ENCODE measurements around the gene CNTNAP3B.
"Not testable (repeated sequence)": the region's sequence is repeated elsewhere in the genome, so short reads cannot be mapped to it uniquely, and the experiment has no call there.

DNA sequence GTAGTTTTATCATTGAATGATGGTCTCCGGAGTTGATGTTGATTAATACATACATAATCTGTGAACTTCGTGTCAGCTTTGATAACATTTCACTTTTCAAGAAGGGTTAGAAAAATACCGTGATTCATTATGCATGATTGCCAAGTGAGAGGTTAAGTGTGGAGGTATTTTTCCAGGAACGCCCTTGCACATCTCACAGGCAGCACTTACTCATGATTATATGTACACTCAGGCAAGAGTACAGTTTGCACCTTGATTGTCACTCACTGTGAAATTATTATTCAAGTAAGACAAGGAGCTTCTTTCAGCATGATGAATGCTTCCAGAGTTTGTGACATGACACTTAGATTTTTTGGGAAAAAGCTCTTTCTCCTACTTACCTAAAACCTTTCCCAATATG lies 223.7 kb downstream of the CNTNAP3B start:
- TF ChIP-seq, protein P1, sequence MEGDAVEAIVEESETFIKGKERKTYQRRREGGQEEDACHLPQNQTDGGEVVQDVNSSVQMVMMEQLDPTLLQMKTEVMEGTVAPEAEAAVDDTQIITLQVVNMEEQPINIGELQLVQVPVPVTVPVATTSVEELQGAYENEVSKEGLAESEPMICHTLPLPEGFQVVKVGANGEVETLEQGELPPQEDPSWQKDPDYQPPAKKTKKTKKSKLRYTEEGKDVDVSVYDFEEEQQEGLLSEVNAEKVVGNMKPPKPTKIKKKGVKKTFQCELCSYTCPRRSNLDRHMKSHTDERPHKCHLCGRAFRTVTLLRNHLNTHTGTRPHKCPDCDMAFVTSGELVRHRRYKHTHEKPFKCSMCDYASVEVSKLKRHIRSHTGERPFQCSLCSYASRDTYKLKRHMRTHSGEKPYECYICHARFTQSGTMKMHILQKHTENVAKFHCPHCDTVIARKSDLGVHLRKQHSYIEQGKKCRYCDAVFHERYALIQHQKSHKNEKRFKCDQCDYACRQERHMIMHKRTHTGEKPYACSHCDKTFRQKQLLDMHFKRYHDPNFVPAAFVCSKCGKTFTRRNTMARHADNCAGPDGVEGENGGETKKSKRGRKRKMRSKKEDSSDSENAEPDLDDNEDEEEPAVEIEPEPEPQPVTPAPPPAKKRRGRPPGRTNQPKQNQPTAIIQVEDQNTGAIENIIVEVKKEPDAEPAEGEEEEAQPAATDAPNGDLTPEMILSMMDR (conservative IDR thresholded peaks at IDR 0.05; ENCODE audit: low read depth in 2 of 2) = not testable (repeated sequence)
- TF ChIP-seq NANOG (IDR thresholded peaks at IDR 0.05; ENCODE audit: borderline replicate concordance); POLR2AphosphoS5 (IDR thresholded peaks at IDR 0.05; ENCODE audit: low read depth); CREB1 (CRISPR knock-in tag; IDR thresholded peaks at IDR 0.05; ENCODE audit: low read depth); ZNF114 (CRISPR knock-in tag; IDR thresholded peaks at IDR 0.05); EZH2 (IDR thresholded peaks at IDR 0.05; ENCODE audit: low read depth, unreplicated experiment); EZH2phosphoT487 (IDR thresholded peaks at IDR 0.05; ENCODE audit: unreplicated experiment); STAT1 (IDR thresholded peaks at IDR 0.05; ENCODE audit: unreplicated experiment): not testable (repeated sequence)
- TF ChIP-seq, protein P2, sequence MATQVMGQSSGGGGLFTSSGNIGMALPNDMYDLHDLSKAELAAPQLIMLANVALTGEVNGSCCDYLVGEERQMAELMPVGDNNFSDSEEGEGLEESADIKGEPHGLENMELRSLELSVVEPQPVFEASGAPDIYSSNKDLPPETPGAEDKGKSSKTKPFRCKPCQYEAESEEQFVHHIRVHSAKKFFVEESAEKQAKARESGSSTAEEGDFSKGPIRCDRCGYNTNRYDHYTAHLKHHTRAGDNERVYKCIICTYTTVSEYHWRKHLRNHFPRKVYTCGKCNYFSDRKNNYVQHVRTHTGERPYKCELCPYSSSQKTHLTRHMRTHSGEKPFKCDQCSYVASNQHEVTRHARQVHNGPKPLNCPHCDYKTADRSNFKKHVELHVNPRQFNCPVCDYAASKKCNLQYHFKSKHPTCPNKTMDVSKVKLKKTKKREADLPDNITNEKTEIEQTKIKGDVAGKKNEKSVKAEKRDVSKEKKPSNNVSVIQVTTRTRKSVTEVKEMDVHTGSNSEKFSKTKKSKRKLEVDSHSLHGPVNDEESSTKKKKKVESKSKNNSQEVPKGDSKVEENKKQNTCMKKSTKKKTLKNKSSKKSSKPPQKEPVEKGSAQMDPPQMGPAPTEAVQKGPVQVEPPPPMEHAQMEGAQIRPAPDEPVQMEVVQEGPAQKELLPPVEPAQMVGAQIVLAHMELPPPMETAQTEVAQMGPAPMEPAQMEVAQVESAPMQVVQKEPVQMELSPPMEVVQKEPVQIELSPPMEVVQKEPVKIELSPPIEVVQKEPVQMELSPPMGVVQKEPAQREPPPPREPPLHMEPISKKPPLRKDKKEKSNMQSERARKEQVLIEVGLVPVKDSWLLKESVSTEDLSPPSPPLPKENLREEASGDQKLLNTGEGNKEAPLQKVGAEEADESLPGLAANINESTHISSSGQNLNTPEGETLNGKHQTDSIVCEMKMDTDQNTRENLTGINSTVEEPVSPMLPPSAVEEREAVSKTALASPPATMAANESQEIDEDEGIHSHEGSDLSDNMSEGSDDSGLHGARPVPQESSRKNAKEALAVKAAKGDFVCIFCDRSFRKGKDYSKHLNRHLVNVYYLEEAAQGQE (IDR thresholded peaks at IDR 0.05; ENCODE audit: unreplicated experiment) = not testable (repeated sequence)
- TF ChIP-seq, protein P3, sequence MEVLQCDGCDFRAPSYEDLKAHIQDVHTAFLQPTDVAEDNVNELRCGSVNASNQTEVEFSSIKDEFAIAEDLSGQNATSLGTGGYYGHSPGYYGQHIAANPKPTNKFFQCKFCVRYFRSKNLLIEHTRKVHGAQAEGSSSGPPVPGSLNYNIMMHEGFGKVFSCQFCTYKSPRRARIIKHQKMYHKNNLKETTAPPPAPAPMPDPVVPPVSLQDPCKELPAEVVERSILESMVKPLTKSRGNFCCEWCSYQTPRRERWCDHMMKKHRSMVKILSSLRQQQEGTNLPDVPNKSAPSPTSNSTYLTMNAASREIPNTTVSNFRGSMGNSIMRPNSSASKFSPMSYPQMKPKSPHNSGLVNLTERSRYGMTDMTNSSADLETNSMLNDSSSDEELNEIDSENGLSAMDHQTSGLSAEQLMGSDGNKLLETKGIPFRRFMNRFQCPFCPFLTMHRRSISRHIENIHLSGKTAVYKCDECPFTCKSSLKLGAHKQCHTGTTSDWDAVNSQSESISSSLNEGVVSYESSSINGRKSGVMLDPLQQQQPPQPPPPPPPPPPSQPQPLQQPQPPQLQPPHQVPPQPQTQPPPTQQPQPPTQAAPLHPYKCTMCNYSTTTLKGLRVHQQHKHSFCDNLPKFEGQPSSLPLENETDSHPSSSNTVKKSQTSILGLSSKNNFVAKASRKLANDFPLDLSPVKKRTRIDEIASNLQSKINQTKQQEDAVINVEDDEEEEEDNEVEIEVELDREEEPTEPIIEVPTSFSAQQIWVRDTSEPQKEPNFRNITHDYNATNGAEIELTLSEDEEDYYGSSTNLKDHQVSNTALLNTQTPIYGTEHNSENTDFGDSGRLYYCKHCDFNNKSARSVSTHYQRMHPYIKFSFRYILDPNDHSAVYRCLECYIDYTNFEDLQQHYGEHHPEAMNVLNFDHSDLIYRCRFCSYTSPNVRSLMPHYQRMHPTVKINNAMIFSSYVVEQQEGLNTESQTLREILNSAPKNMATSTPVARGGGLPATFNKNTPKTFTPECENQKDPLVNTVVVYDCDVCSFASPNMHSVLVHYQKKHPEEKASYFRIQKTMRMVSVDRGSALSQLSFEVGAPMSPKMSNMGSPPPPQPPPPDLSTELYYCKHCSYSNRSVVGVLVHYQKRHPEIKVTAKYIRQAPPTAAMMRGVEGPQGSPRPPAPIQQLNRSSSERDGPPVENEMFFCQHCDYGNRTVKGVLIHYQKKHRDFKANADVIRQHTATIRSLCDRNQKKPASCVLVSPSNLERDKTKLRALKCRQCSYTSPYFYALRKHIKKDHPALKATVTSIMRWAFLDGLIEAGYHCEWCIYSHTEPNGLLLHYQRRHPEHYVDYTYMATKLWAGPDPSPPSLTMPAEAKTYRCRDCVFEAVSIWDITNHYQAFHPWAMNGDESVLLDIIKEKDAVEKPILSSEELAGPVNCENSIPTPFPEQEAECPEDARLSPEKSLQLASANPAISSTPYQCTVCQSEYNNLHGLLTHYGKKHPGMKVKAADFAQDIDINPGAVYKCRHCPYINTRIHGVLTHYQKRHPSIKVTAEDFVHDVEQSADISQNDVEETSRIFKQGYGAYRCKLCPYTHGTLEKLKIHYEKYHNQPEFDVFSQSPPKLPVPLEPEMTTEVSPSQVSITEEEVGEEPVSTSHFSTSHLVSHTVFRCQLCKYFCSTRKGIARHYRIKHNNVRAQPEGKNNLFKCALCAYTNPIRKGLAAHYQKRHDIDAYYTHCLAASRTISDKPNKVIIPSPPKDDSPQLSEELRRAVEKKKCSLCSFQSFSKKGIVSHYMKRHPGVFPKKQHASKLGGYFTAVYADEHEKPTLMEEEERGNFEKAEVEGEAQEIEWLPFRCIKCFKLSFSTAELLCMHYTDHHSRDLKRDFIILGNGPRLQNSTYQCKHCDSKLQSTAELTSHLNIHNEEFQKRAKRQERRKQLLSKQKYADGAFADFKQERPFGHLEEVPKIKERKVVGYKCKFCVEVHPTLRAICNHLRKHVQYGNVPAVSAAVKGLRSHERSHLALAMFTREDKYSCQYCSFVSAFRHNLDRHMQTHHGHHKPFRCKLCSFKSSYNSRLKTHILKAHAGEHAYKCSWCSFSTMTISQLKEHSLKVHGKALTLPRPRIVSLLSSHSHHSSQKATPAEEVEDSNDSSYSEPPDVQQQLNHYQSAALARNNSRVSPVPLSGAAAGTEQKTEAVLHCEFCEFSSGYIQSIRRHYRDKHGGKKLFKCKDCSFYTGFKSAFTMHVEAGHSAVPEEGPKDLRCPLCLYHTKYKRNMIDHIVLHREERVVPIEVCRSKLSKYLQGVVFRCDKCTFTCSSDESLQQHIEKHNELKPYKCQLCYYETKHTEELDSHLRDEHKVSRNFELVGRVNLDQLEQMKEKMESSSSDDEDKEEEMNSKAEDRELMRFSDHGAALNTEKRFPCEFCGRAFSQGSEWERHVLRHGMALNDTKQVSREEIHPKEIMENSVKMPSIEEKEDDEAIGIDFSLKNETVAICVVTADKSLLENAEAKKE (CRISPR knock-in tag; IDR thresholded peaks at IDR 0.05) = not testable (repeated sequence)
- TF ChIP-seq, protein P4, sequence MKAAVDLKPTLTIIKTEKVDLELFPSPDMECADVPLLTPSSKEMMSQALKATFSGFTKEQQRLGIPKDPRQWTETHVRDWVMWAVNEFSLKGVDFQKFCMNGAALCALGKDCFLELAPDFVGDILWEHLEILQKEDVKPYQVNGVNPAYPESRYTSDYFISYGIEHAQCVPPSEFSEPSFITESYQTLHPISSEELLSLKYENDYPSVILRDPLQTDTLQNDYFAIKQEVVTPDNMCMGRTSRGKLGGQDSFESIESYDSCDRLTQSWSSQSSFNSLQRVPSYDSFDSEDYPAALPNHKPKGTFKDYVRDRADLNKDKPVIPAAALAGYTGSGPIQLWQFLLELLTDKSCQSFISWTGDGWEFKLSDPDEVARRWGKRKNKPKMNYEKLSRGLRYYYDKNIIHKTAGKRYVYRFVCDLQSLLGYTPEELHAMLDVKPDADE (IDR thresholded peaks at IDR 0.05) = not testable (repeated sequence)

All from GM23338 (cell line).